Neural cell (in vitro differentiated cells): ENCODE data around the gene MAGIX. TPM values are rescaled to one million over a fixed set of nuclear protein-coding genes. Genes with fewer than 3 reads are reported as not detected.

Experiments used
- H2AFZ ChIP-seq: fragments of 200-600, 300-800 bp; sonication (generic), shearing (Covaris generic); 2 replicates; pipeline ENCODE4 v1.6.0; 2014; ENCODE audit warnings: low read depth, mild to moderate bottlenecking, antibody characterized with exemption, low read length, moderate library complexity
- H3F3A ChIP-seq: fragments of 200-600 bp; shearing (Covaris generic); 2 replicates; pipeline ENCODE4 v1.6.1; 2016; ENCODE audit warnings: mild to moderate bottlenecking, moderate library complexity, mixed read lengths, antibody characterized with exemption, low read length; ENCODE audit not compliant: insufficient read depth, poor library complexity, severe bottlenecking
- H3K27ac ChIP-seq: fragments of 200-600, 300-800 bp; sonication (generic), shearing (Covaris generic); 2 replicates; pipeline ENCODE4 v1.5.1; 2014; ENCODE audit warnings: mild to moderate bottlenecking, low read length, moderate library complexity
- H3K27me3 ChIP-seq: fragments of 300-800, 200-600 bp; sonication (generic), shearing (Covaris generic); 2 replicates; pipeline ENCODE4 v1.6.0; 2014; ENCODE audit warnings: mild to moderate bottlenecking, low read depth, low read length, moderate library complexity; ENCODE audit not compliant: insufficient read depth
- H3K36me3 ChIP-seq: fragments of 300-800, 200-600 bp; sonication (generic), shearing (Covaris generic); 2 replicates; pipeline ENCODE4 v1.5.1; 2014; ENCODE audit warnings: mild to moderate bottlenecking, antibody characterized with exemption, low read length, moderate library complexity; ENCODE audit not compliant: insufficient read depth
- H3K4me2 ChIP-seq: fragments of 300-800, 200-600 bp; sonication (generic), shearing (Covaris generic); 2 replicates; pipeline ENCODE4 v1.6.0; 2014; ENCODE audit warnings: mild to moderate bottlenecking, low read length
- H3K4me3 ChIP-seq: fragments of 300-800, 200-600 bp; sonication (generic), shearing (Covaris generic); 2 replicates; pipeline ENCODE4 v1.5.1; 2014; ENCODE audit warnings: mild to moderate bottlenecking, low read length, moderate library complexity
- H3K79me2 ChIP-seq: fragments of 200-600 bp; shearing (Covaris generic); replicated peaks from 2 replicates; pipeline ENCODE4 v1.6.0; 2014; ENCODE audit warnings: mild to moderate bottlenecking, low read length, moderate library complexity; ENCODE audit not compliant: insufficient read depth
- H3K9ac ChIP-seq: fragments of 300-800, 200-600 bp; sonication (generic), shearing (Covaris generic); 2 replicates; pipeline ENCODE4 v1.6.1; 2016; ENCODE audit warnings: mild to moderate bottlenecking, low read length, mixed read lengths
- H3K9me2 ChIP-seq: fragments of 200-600 bp; shearing (Covaris generic); 2 replicates; pipeline ENCODE4 v1.6.1; 2016; ENCODE audit warnings: mild to moderate bottlenecking, low read length, mixed read lengths; ENCODE audit not compliant: insufficient read depth
- H3K9me3 ChIP-seq: fragments of 200-600, 300-800 bp; sonication (generic), shearing (Covaris generic); 2 replicates; pipeline ENCODE4 v1.6.1; 2016; ENCODE audit warnings: mild to moderate bottlenecking, mixed run types, low read length, moderate library complexity, mixed read lengths
- H4K20me1 ChIP-seq: fragments of 200-600 bp; shearing (Covaris generic); 2 replicates; pipeline ENCODE4 v1.6.1; 2016; ENCODE audit warnings: mild to moderate bottlenecking, mixed run types; ENCODE audit not compliant: insufficient read depth
- EP300 ChIP-seq: fragments of 450-650 bp; conservative IDR thresholded peaks from 2 replicates; pipeline ENCODE4 v1.6.1; 2014; ENCODE audit warnings: antibody characterized with exemption, mild to moderate bottlenecking, moderate library complexity; ENCODE audit not compliant: poor library complexity, severe bottlenecking
- EZH2 ChIP-seq: fragments of 200-600, 300-800 bp; shearing (Covaris generic), sonication (generic); IDR thresholded peaks from 2 replicates; pipeline ENCODE4 v1.6.1; 2014; ENCODE audit warnings: antibody characterized with exemption, low read length, borderline replicate concordance, mild to moderate bottlenecking; ENCODE audit not compliant: insufficient read depth, poor library complexity, severe bottlenecking
- MXI1 ChIP-seq: fragments of 450-650 bp; conservative IDR thresholded peaks from 2 replicates; pipeline ENCODE4 v1.6.1; 2014; ENCODE audit warnings: antibody characterized with exemption, mild to moderate bottlenecking; ENCODE audit not compliant: poor library complexity, severe bottlenecking
- POLR2AphosphoS5 ChIP-seq: IDR thresholded peaks from 2 replicates; pipeline ENCODE4 v1.6.1; 2012
- RAD21 ChIP-seq: fragments of 450-650 bp; conservative IDR thresholded peaks from 2 replicates; pipeline ENCODE4 v1.6.1; 2014; ENCODE audit warnings: antibody characterized with exemption, mild to moderate bottlenecking, moderate library complexity
- SMC3 ChIP-seq: fragments of 450-650 bp; conservative IDR thresholded peaks from 2 replicates; pipeline ENCODE4 v1.6.1; 2014; ENCODE audit warnings: antibody characterized with exemption, mild to moderate bottlenecking, moderate library complexity; ENCODE audit not compliant: poor library complexity
- TAF1 ChIP-seq: IDR thresholded peaks from 2 replicates; pipeline ENCODE4 v1.6.1; 2012; ENCODE audit warnings: low read depth
- polyA plus RNA-seq: library from polyadenylated mRNA; depleted of rRNA; stranded (reverse); fragments of >200 nt; gene quantifications from 2 replicates; pipeline ENCODE4 v1.2.3, GENCODE V29; 2014
- TF ChIP-seq, protein P1 (sequence below): fragments of 450-650 bp; IDR thresholded peaks from 2 replicates; pipeline ENCODE4 v1.5.1; 2014; ENCODE audit warnings: antibody characterized with exemption, mild to moderate bottlenecking, moderate library complexity; ENCODE audit not compliant: poor library complexity, severe bottlenecking
- TF ChIP-seq, protein P2 (sequence below): IDR thresholded peaks from 2 replicates; pipeline ENCODE4 v1.6.1; 2012; ENCODE audit warnings: borderline replicate concordance

MAGIX gene
- polyA plus RNA-seq, 1 donor from 2014 or later: 4.2 TPM

DNA sequence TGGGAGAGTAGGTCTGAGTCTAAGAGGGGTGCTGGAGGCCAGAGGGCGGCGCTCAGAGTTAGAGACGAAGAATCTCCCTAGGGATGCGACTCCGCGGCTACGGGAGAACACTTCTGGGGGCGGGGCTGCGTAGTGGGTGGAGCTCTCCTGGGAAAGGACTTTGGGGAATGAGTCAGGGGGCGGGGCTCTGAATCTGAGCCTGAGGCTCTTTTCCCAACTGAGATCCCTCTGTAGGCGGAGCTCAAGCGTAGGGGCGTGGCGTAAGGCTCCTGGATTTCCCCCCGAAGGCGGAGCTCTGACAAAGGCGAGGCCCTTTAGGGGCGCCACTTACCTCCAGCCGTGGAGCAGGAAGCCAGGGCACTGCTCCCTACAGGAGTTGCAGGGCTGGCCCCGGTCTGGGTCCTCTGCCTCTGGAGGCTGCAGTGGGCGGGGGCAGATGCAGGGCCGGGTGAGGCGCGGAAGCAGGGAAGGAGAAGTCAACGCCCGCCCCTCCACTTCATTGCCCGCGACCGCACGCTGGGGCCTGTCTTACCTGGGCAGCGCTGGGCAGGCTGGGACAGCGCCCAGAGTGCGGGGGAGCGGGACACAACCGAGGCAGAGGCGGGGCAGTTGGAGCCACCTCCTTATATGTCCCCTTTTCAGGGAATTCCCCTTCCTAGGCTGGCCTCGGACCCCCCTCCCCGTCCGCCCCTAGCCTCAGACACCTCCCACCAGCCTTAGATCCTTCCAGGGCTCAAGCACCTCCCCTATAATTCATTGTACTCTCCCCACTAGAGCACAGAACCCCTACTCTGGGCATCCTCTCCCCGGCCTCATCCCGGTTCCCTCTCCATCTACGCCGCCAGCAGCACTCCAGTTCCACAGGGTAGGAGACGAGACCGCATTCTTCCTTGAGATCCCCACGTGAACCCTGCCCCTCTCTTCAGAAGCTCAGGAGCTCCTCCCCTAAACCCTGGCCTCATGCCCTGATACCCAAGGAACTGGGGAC is 22.0 kb downstream of the MAGIX start:
- TF ChIP-seq EP300 (no peak), EZH2 (no peak), MXI1 (no peak), SMC3 (no peak), RAD21 (no peak), POLR2AphosphoS5 (no peak), TAF1 (no peak)
- TF ChIP-seq, protein P1, sequence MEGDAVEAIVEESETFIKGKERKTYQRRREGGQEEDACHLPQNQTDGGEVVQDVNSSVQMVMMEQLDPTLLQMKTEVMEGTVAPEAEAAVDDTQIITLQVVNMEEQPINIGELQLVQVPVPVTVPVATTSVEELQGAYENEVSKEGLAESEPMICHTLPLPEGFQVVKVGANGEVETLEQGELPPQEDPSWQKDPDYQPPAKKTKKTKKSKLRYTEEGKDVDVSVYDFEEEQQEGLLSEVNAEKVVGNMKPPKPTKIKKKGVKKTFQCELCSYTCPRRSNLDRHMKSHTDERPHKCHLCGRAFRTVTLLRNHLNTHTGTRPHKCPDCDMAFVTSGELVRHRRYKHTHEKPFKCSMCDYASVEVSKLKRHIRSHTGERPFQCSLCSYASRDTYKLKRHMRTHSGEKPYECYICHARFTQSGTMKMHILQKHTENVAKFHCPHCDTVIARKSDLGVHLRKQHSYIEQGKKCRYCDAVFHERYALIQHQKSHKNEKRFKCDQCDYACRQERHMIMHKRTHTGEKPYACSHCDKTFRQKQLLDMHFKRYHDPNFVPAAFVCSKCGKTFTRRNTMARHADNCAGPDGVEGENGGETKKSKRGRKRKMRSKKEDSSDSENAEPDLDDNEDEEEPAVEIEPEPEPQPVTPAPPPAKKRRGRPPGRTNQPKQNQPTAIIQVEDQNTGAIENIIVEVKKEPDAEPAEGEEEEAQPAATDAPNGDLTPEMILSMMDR: no peak
- TF ChIP-seq, protein P2, sequence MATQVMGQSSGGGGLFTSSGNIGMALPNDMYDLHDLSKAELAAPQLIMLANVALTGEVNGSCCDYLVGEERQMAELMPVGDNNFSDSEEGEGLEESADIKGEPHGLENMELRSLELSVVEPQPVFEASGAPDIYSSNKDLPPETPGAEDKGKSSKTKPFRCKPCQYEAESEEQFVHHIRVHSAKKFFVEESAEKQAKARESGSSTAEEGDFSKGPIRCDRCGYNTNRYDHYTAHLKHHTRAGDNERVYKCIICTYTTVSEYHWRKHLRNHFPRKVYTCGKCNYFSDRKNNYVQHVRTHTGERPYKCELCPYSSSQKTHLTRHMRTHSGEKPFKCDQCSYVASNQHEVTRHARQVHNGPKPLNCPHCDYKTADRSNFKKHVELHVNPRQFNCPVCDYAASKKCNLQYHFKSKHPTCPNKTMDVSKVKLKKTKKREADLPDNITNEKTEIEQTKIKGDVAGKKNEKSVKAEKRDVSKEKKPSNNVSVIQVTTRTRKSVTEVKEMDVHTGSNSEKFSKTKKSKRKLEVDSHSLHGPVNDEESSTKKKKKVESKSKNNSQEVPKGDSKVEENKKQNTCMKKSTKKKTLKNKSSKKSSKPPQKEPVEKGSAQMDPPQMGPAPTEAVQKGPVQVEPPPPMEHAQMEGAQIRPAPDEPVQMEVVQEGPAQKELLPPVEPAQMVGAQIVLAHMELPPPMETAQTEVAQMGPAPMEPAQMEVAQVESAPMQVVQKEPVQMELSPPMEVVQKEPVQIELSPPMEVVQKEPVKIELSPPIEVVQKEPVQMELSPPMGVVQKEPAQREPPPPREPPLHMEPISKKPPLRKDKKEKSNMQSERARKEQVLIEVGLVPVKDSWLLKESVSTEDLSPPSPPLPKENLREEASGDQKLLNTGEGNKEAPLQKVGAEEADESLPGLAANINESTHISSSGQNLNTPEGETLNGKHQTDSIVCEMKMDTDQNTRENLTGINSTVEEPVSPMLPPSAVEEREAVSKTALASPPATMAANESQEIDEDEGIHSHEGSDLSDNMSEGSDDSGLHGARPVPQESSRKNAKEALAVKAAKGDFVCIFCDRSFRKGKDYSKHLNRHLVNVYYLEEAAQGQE: no peak
- H3K9ac ChIP-seq: no peak overlapping the region
- no peaks in the 10 kb centered on the region for H3K36me3 ChIP-seq
- no peak overlapping the region for H2AFZ ChIP-seq
- no peaks in the 10 kb centered on the region for H3K27me3 ChIP-seq
- H4K20me1 ChIP-seq: no peaks in the 10 kb centered on the region
- no peaks in the 10 kb centered on the region for H3K9me3 ChIP-seq
- H3K4me3 ChIP-seq: no peak overlapping the region
- no peaks in the 10 kb centered on the region for H3K79me2 ChIP-seq
- H3K27ac ChIP-seq: no peak overlapping the region
- no peaks in the 10 kb centered on the region for H3K9me2 ChIP-seq
- H3F3A ChIP-seq: no peaks in the 10 kb centered on the region
- H3K4me2 ChIP-seq: no peak overlapping the region

DNA sequence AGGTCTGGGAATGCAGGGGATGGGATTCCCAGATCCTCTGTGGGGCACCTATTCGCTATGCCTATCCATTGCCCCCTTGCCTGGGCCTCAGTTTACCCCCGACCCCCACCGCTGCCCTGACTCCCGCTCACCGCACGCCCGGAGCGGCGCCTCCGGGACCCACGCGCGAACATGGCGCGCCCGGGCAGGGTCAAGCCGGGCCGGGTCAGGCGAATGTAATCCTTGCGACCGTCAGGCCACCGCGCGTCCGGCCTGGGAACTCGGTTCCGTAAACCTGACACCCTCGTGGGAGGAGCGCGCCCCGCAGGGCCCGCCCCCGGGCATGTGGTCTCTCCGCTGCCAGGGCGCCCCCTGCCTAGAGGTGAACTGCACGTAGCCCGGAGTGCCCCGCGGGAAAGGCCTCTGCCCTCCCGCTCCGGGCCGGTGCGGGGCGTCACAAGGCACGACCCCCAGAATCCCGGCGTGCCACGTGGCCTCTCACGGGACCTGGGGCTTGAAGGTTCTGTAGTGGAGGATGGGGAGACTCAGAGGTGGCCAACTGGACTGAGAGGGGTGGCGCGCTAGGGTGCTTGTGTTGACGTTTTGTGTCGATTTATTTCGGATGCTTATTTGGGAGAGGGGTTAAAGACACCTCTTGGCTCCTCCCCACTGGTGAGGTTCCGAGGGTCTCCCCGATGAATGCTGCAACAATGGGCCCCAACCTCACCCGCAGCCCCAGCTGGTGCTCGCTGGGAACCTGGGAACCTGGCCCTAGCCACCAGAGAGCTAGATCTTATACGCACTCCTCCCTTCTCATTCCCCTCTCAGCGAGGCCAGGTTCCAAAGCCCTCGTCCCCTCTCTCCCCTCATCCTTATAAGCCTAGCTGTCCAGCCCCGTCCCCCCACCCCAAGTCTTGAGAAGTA is 23.8 kb downstream of the MAGIX start, which contains the start of gene PRICKLE3:
PRICKLE3 (minus strand) TSS at position 249 of the 903 bp plus-strand sequence; CDS start at position 173, 76 bp downstream.
- H3K4me3 ChIP-seq: no peak within 1 kb of the TSS
- no peaks in the 10 kb centered on the region for H3K27me3 ChIP-seq
- H3K9ac ChIP-seq: no peak within 1 kb of the TSS
- TF ChIP-seq, protein P1: no peak
- TF ChIP-seq MXI1: no peak
- TF ChIP-seq POLR2AphosphoS5: no peak
- TF ChIP-seq, protein P2: no peak
- no peak for TF ChIP-seq SMC3
- TF ChIP-seq TAF1: no peak
- no peak for TF ChIP-seq EP300
- TF ChIP-seq EZH2: no peak
- TF ChIP-seq RAD21: no peak
- no peak within 1 kb of the TSS for H3K27ac ChIP-seq
- H3K9me3 ChIP-seq: no peaks in the 10 kb centered on the region
- H3K4me2 ChIP-seq: no peak within 1 kb of the TSS
- no peak within 1 kb of the TSS for H2AFZ ChIP-seq
- H4K20me1 ChIP-seq: no peaks in the 10 kb centered on the region
- H3K9me2 ChIP-seq: no peaks in the 10 kb centered on the region
- no peaks in the 10 kb centered on the region for H3F3A ChIP-seq
- no peaks in the 10 kb centered on the region for H3K36me3 ChIP-seq
- H3K79me2 ChIP-seq: no peaks in the 10 kb centered on the region
